Daoy (cell line): Measurements from ENCODE around the gene COQ2. TPM values are rescaled to one million over a fixed set of nuclear protein-coding genes. Genes with fewer than 3 reads are reported as not detected.
"Not testable (repeated sequence)": the region's sequence is repeated elsewhere in the genome, so short reads cannot be mapped to it uniquely, and the experiment has no call there.

ENCODE experiments used
- DNase-seq: peaks from one replicate; pipeline ENCODE4 v3.0.0-alpha.2; 2015; ENCODE audit warnings: low read depth
- total RNA-seq: library from RNA; depleted of rRNA; stranded (reverse); fragments of >200 nt; shearing (Covaris generic); gene quantifications from 2 replicates; pipeline ENCODE4 v1.2.3, GENCODE V29; 2014

The COQ2 gene
- total RNA-seq, 1 experiment from 2014 or later, result 12.5 TPM

GRCh38 chr4:83285055-83285407, 433 bp upstream of the COQ2 start:
- peak; percentile 19 for DNase-seq

- no peak for DNase-seq
Observed at GRCh38 chr4:83283181-83283580, 1.4 kb downstream of the COQ2 start.

GRCh38 chr4:83282049-83282535, 2.5 kb downstream of the COQ2 start:
- DNase-seq, result peak; percentile 15

- DNase-seq, result no peak
Observed at GRCh38 chr4:83281307-83281706, 3.3 kb downstream of the COQ2 start.

- DNase-seq, result no peak
Observed at GRCh38 chr4:83276299-83277040, 8.1 kb downstream of the COQ2 start.

GRCh38 chr4:83273926-83274325, 10.7 kb downstream of the COQ2 start:
- DNase-seq, result not testable (repeated sequence)

GRCh38 chr4:83272900-83273299, 11.7 kb downstream of the COQ2 start:
- DNase-seq, result no peak

- no peak for DNase-seq
Observed at GRCh38 chr4:83269256-83269655, 15.3 kb downstream of the COQ2 start.

GRCh38 chr4:83268491-83268890, 16.1 kb downstream of the COQ2 start:
- DNase-seq, result no peak

GRCh38 chr4:83267830-83268475, 16.6 kb downstream of the COQ2 start:
- DNase-seq, result no peak

- DNase-seq, result peak; percentile 80
Observed at GRCh38 chr4:83267121-83267829, 17.3 kb downstream of the COQ2 start.

GRCh38 chr4:83266689-83267088, 17.9 kb downstream of the COQ2 start:
- no peak for DNase-seq

GRCh38 chr4:83263106-83263505, 21.5 kb downstream of the COQ2 start:
- no peak for DNase-seq

- no peak for DNase-seq
Observed at GRCh38 chr4:83262682-83263081, 21.9 kb downstream of the COQ2 start.

GRCh38 chr4:83261307-83261706, 23.3 kb downstream of the COQ2 start:
- DNase-seq, result no peak

- no peak for DNase-seq
Observed at GRCh38 chr4:83259586-83259985, 25.0 kb downstream of the COQ2 start.

GRCh38 chr4:83258461-83258860, 26.1 kb downstream of the COQ2 start:
- no peak for DNase-seq

- DNase-seq, result no peak
Observed at GRCh38 chr4:83257811-83258210, 26.8 kb downstream of the COQ2 start.

GRCh38 chr4:83255584-83255983, 29.0 kb downstream of the COQ2 start:
- DNase-seq, result peak; percentile 20

GRCh38 chr4:83252782-83253405, 31.7 kb downstream of the COQ2 start:
- DNase-seq, result peak; percentile 42

GRCh38 chr4:83251447-83251830, 33.2 kb downstream of the COQ2 start:
- no peak for DNase-seq

- no peak for DNase-seq
Observed at GRCh38 chr4:83250687-83251446, 33.7 kb downstream of the COQ2 start.
